H9 (cell line): ENCODE measurements around the gene APP. TPM values are rescaled to one million over a fixed set of nuclear protein-coding genes. Genes with fewer than 3 reads are reported as not detected.

Experiments
- DNase-seq: peaks from one replicate; pipeline ENCODE4 v3.0.0-alpha.2; 2017
- H2AFZ ChIP-seq: one replicate; pipeline ENCODE4 v1.6.1; 2013; ENCODE audit warnings: mild to moderate bottlenecking, low read length, control low read depth, moderate library complexity
- H2AK5ac ChIP-seq: 2 replicates; pipeline ENCODE4 v1.6.1; 2013; ENCODE audit warnings: low read length, control low read depth, mixed read lengths; ENCODE audit not compliant: insufficient read length
- H2BK120ac ChIP-seq: one replicate; pipeline ENCODE4 v1.6.1; 2013; ENCODE audit warnings: low read depth, mild to moderate bottlenecking, low read length, control low read depth, inconsistent platforms; ENCODE audit not compliant: poor library complexity, severe bottlenecking
- H2BK12ac ChIP-seq: 2 replicates; pipeline ENCODE4 v1.6.1; 2013; ENCODE audit warnings: low read length, control low read depth, mixed read lengths, low read depth; ENCODE audit not compliant: insufficient read length
- H2BK15ac ChIP-seq: 2 replicates; pipeline ENCODE4 v1.6.1; 2013; ENCODE audit warnings: low read depth, low read length, control low read depth
- H2BK20ac ChIP-seq: one replicate; pipeline ENCODE4 v1.6.1; 2013; ENCODE audit warnings: low read depth, mild to moderate bottlenecking, low read length, control low read depth, inconsistent platforms; ENCODE audit not compliant: poor library complexity, severe bottlenecking
- H2BK5ac ChIP-seq: 2 replicates; pipeline ENCODE4 v1.6.1; 2013; ENCODE audit warnings: low read length, control low read depth, mixed read lengths; ENCODE audit not compliant: insufficient read length
- H3K14ac ChIP-seq: 2 replicates; pipeline ENCODE4 v1.6.1; 2013; ENCODE audit warnings: low read length, control low read depth; ENCODE audit not compliant: insufficient read depth
- H3K18ac ChIP-seq: 2 replicates; pipeline ENCODE4 v1.6.1; 2013; ENCODE audit warnings: low read depth, mild to moderate bottlenecking, mixed read lengths, low read length, control low read depth; ENCODE audit not compliant: insufficient read length
- H3K23ac ChIP-seq: 2 replicates; pipeline ENCODE4 v1.6.1; 2013; ENCODE audit warnings: low read length, control low read depth, mixed read lengths, low read depth; ENCODE audit not compliant: insufficient read length
- H3K23me2 ChIP-seq: 2 replicates; pipeline ENCODE4 v1.6.1; 2013; ENCODE audit warnings: low read depth, mild to moderate bottlenecking, mixed read lengths, low read length, control low read depth; ENCODE audit not compliant: insufficient read length, poor library complexity, severe bottlenecking
- H3K27ac ChIP-seq: 2 replicates; pipeline ENCODE4 v1.5.1; 2013; ENCODE audit warnings: low read length, control low read depth, mixed read lengths, low read depth; ENCODE audit not compliant: insufficient read length
- H3K27me3 ChIP-seq: 2 replicates; pipeline ENCODE4 v1.6.1; 2013; ENCODE audit warnings: low read length, control low read depth, inconsistent platforms; ENCODE audit not compliant: insufficient read depth
- H3K4ac ChIP-seq: 2 replicates; pipeline ENCODE4 v1.6.1; 2013; ENCODE audit warnings: low read depth, mild to moderate bottlenecking, control low read depth, inconsistent platforms, low read length, moderate library complexity
- H3K4me1 ChIP-seq: 2 replicates; pipeline ENCODE4 v1.6.1; 2013; ENCODE audit warnings: low read length, control low read depth, inconsistent platforms; ENCODE audit not compliant: insufficient read depth
- H3K4me2 ChIP-seq: 2 replicates; pipeline ENCODE4 v1.6.1; 2013; ENCODE audit warnings: low read length, control low read depth, mixed read lengths; ENCODE audit not compliant: insufficient read length, insufficient read depth
- H3K56ac ChIP-seq: 2 replicates; pipeline ENCODE4 v1.6.1; 2013; ENCODE audit warnings: low read depth, mild to moderate bottlenecking, mixed read lengths, low read length, control low read depth; ENCODE audit not compliant: insufficient read length
- H3K79me1 ChIP-seq: 2 replicates; pipeline ENCODE4 v1.6.1; 2013; ENCODE audit warnings: low read depth, mild to moderate bottlenecking, moderate library complexity, low read length, control low read depth, inconsistent platforms; ENCODE audit not compliant: insufficient read depth, poor library complexity, severe bottlenecking
- H3K79me2 ChIP-seq: 2 replicates; pipeline ENCODE4 v1.6.1; 2013; ENCODE audit warnings: low read length, control low read depth, inconsistent platforms; ENCODE audit not compliant: insufficient read depth
- H3K9ac ChIP-seq: 2 replicates; pipeline ENCODE4 v1.6.1; 2013; ENCODE audit warnings: low read length, control low read depth, mixed read lengths; ENCODE audit not compliant: insufficient read length; ENCODE audit errors: extremely low read depth
- H3K9me3 ChIP-seq: one replicate; pipeline ENCODE4 v1.6.1; 2013; ENCODE audit warnings: low read depth, low read length, inconsistent platforms; ENCODE audit not compliant: control insufficient read depth
- H3T11ph ChIP-seq: one replicate; pipeline ENCODE4 v1.6.1; 2013; ENCODE audit warnings: mild to moderate bottlenecking, low read length, control low read depth, inconsistent platforms
- H4K20me1 ChIP-seq: one replicate; pipeline ENCODE4 v1.6.1; 2013; ENCODE audit not compliant: control insufficient read depth, insufficient read length, insufficient read depth
- H4K5ac ChIP-seq: 2 replicates; pipeline ENCODE4 v1.6.1; 2013; ENCODE audit warnings: low read depth, mild to moderate bottlenecking, mixed read lengths, low read length, control low read depth; ENCODE audit not compliant: insufficient read length
- H4K8ac ChIP-seq: replicated peaks from 2 replicates; pipeline ENCODE4 v1.6.1; 2013; ENCODE audit warnings: low read length, control low read depth, mixed read lengths, low read depth; ENCODE audit not compliant: insufficient read length
- H4K91ac ChIP-seq: 2 replicates; pipeline ENCODE4 v1.6.1; 2013; ENCODE audit warnings: low read depth, mild to moderate bottlenecking, moderate library complexity, mixed read lengths, low read length, control low read depth; ENCODE audit not compliant: insufficient read length
- H3K27ac Mint-ChIP-seq, 3 experiments: 2 replicates in 2 of 3; 3 replicates in 1 of 3; pipeline ENCODE4 v1.8.0; 2020 to 2021; ENCODE audit warnings: mixed read lengths in 3 of 3, mild to moderate bottlenecking in 1 of 3, moderate library complexity in 1 of 3
- H3K27me3 Mint-ChIP-seq: 2 replicates; pipeline ENCODE4 v1.8.0; 2021; ENCODE audit warnings: low read depth, mild to moderate bottlenecking, moderate library complexity, mixed read lengths
- H3K36me3 Mint-ChIP-seq, 3 experiments: 2 replicates in 2 of 3; 3 replicates in 1 of 3; pipeline ENCODE4 v1.8.0; 2020 to 2021; ENCODE audit warnings: low read depth in 3 of 3, mixed read lengths in 3 of 3; ENCODE audit not compliant: insufficient read depth in 1 of 3
- H3K4me1 Mint-ChIP-seq, 2 experiments: 2 replicates each; pipeline ENCODE4 v1.8.0; 2020; ENCODE audit warnings: mixed read lengths in 2 of 2
- H3K4me3 Mint-ChIP-seq, 2 experiments: 2 replicates in 1 of 2; 3 replicates in 1 of 2; pipeline ENCODE4 v1.8.0; 2020 to 2021; ENCODE audit warnings: mild to moderate bottlenecking in 2 of 2, mixed read lengths in 2 of 2, moderate library complexity in 1 of 2
- H3K9me3 Mint-ChIP-seq, 2 experiments: 2 replicates in 1 of 2; 3 replicates in 1 of 2; pipeline ENCODE4 v1.8.0; 2020; ENCODE audit warnings: mild to moderate bottlenecking in 2 of 2, mixed read lengths in 2 of 2, moderate library complexity in 1 of 2
- WGBS: extraction: QIAGEN DNeasy Blood & Tissue Kit; methylation state at CpG from one replicate; pipeline ENCODE4 v1.1.7; 2013; ENCODE audit warnings: missing lambda C conversion rate, low lambda C conversion rate, mixed read lengths; ENCODE audit not compliant: insufficient read length; ENCODE audit errors: extremely low coverage; 5-methylcytosine and 5-hydroxymethylcytosine counted together
- total RNA-seq: library from RNA; stranded (reverse); gene quantifications from 2 replicates; pipeline ENCODE4 v1.2.1, GENCODE V29; 2021
- TF ChIP-seq, protein P1 (sequence below): fragments of 200-600 bp; sonication (generic); conservative IDR thresholded peaks from 3 replicates; pipeline ENCODE4 v1.8.0; 2021; ENCODE audit warnings: antibody characterized with exemption, mild to moderate bottlenecking

Gene APP
- total RNA-seq, 1 experiment from 2014 or later = 380 TPM

DNA sequence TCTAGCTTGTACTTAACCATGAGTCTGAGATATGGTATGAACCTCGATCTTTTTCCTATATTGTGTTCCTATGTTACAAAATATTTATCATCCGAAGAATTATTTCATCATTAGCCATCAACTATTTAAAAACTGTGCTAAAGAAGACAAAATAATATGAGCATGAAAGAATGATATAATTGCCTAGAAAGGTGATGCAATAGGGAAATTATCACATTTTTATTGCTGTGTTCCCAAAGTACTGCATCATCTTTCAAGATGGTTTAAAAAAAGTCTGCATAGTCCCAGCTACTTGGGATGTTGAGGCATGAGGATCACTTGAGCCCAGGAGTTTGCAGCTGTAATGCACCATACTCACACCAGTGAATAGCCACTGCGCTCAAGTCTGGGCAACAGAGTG, 126.7 kb downstream of the APP start:
- Mint-ChIP-seq H3K9me3 (peaks cover 3 to 11% of the 10 kb centered on the region in 2 experiments; a peak in 3 of 5 replicates), H3K4me1 (peaks cover 19 to 20% of the 10 kb centered on the region in 2 experiments), H3K27ac (0 out of 7 replicates have a peak overlapping the region, but pooled peaks of 1 of the 3 experiments have one; percentile 2), H3K4me3 (no peak overlapping the region), H3K36me3 (peaks cover 38 to 45% (median 41%) of the 10 kb centered on the region in 3 experiments), H3K27me3 (no peaks in the 10 kb centered on the region)
- H2AFZ ChIP-seq = no peak overlapping the region
- no peak overlapping the region for H2BK5ac ChIP-seq
- H2BK20ac ChIP-seq = no peak overlapping the region
- H3K4ac ChIP-seq = no peak overlapping the region
- H3K9ac ChIP-seq = no peak overlapping the region
- no peak overlapping the region for H3T11ph ChIP-seq
- no peak for DNase-seq
- no peaks in the 10 kb centered on the region for H3K9me3 ChIP-seq
- H3K18ac ChIP-seq = no peak overlapping the region
- H3K23ac ChIP-seq = no peak overlapping the region
- H3K14ac ChIP-seq = no peak overlapping the region
- no peak overlapping the region for H2AK5ac ChIP-seq
- H3K27ac ChIP-seq = no peak overlapping the region
- TF ChIP-seq, protein P1, sequence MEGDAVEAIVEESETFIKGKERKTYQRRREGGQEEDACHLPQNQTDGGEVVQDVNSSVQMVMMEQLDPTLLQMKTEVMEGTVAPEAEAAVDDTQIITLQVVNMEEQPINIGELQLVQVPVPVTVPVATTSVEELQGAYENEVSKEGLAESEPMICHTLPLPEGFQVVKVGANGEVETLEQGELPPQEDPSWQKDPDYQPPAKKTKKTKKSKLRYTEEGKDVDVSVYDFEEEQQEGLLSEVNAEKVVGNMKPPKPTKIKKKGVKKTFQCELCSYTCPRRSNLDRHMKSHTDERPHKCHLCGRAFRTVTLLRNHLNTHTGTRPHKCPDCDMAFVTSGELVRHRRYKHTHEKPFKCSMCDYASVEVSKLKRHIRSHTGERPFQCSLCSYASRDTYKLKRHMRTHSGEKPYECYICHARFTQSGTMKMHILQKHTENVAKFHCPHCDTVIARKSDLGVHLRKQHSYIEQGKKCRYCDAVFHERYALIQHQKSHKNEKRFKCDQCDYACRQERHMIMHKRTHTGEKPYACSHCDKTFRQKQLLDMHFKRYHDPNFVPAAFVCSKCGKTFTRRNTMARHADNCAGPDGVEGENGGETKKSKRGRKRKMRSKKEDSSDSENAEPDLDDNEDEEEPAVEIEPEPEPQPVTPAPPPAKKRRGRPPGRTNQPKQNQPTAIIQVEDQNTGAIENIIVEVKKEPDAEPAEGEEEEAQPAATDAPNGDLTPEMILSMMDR = no peak
- no peaks in the 10 kb centered on the region for H3K79me2 ChIP-seq
- no peaks in the 10 kb centered on the region for H4K20me1 ChIP-seq
- no peaks in the 10 kb centered on the region for H3K27me3 ChIP-seq
- no peak overlapping the region for H4K91ac ChIP-seq
- no peaks in the 10 kb centered on the region; the same call in 1 of the 2 replicates for H3K4me1 ChIP-seq
- H2BK15ac ChIP-seq = no peak overlapping the region
- H3K56ac ChIP-seq = no peak overlapping the region
- no peak overlapping the region for H3K4me2 ChIP-seq
- H2BK12ac ChIP-seq = no peak overlapping the region
- no peak overlapping the region for H2BK120ac ChIP-seq
- WGBS = no CpG with 5 or more reads among the region's 3 CpGs
- H4K8ac ChIP-seq = no peak overlapping the region
- no peak overlapping the region for H4K5ac ChIP-seq
- H3K23me2 ChIP-seq = no peaks in the 10 kb centered on the region
- H3K79me1 ChIP-seq = no peaks in the 10 kb centered on the region
